Activated T-helper 1 cell treated with Interleukin-2 at 50 U/mL for 16 hours (primary cell): ENCODE measurements around the gene CELF2.

Experiments
- DNase-seq: peaks from one replicate; pipeline ENCODE4 v3.0.0-alpha.2; 2020; ENCODE audit warnings: low read depth

Gene CELF2

GRCh38 chr10:11276449-11276990 lies 258.8 kb downstream of the CELF2 start:
- DNase-seq = no peak

- no peak for DNase-seq
Observed at GRCh38 chr10:11279314-11279713, 261.6 kb downstream of the CELF2 start.

DNA sequence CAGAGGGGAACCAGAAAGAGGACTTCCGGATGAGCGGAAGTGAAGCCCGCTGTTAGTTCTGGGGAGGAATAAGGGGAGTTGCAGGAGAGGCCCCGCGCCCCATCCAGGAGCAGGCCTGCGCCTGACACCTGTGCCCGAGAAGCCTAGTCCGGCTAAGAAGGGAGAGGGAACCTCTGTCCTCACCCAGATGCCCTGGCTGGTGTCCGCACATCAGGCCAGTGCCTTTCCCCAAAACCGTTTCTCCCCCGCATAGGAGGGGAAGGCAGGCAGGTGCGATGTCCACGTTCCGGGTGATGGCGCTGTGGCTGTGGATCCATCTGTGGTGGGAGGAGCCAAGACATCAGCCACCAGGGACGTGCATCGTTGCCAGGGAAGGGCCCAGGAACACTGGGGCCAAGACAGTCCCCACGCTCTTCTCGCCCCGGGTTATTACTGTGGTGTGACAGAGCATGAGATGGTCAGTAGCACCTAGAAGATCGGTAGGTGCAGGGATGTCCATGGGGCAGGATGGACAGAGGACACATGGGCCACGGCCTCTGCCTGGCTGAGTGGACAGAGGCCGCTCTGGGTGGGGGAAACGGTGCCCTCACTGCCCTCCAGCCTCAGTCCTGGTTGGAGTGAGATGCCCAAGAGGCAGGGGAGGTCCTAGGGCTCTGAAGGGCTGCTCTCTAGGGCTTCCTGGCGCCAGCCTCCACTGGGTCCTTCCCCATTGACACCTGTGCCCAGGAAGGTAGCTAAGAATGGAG lies 262.7 kb downstream of the CELF2 start:
- DNase-seq = no peak

DNA sequence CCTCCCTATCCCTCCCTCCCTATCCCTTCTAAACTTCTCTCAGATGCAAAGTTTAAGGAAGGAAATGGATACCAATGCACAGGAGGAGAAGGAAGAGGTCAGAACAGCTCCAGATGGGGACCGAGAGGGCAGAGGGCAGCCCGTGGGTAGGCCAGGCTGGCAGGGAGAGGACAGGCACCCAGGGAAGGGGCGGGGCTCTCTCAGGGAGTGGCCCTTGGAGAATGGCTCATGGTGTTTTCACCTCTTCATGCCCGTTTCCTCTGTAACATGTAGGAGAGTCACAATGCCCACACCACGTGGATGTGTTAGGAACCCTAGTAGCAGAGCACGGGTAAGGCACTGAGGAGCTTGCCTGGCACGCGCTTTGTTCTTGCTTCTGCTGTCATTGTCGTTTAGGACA lies 264.5 kb downstream of the CELF2 start:
- no peak for DNase-seq

GRCh38 chr10:11282661-11283060 lies 265.0 kb downstream of the CELF2 start:
- DNase-seq = no peak

DNA sequence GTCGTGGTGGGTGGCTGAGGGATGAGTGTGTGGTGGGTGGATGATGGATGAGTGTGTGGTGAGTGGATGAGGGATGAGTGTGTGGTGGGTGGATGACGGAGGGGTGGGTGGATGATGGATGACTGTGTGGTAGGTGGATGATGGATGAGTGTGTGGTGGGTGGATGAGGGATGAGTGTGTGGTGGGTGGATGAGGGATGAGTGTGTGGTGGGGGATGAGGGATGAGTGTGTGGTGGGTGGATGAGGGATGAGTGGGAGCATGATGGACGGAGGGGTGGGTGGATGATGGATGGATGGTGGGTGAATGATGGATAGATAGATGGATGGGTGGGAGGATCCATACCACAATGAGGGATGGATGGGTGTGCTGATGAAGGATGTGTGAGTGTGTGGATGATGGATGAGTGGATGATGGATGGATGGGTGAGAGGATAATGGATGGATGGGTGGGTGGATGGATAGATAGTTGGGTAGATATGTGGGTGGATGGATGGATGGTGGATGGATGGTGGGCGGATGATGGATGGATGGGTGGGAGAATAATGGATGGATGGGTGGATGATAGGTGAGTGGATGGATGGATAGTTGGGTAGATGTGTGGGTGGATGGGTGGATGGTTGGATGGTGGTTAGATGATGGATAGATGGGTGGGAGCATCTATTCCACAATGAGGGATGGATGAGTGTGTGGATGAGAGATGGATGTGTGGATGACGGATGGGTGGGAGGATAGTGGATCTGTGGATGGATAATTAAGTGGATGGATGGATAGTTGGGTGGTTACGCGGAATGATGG lies 266.8 kb downstream of the CELF2 start:
- DNase-seq = no peak

GRCh38 chr10:11285171-11285570 lies 267.5 kb downstream of the CELF2 start:
- no peak for DNase-seq

DNA sequence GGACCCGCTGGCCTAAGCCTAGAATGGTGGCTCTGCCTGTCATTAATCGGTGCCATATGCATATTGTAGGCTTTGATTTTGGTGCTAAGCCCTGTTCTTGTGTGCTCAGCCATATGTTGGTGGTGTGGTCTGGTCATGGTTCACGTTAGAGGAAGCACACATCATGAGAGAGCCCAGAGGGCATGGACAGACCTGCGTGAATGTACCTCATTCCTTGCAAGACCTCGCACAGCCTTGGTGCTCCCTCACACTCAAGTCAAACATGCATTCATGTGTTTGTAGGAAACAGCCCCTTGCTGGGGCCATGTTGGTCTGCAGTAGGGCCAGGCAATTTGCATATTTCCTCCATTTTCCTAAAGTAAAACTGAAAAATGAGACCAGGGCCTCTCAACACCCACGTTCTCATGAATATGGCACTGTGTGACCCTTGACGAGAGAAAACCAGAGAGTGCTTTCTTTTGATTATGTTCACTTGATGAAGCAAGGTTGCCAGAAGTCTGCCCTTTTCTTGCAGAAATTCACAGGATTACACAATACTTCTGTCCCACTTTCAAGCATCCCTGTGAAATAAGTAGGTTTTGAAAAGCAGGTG lies 268.7 kb downstream of the CELF2 start:
- DNase-seq = no peak

GRCh38 chr10:11288302-11288701 lies 270.6 kb downstream of the CELF2 start:
- no peak for DNase-seq

- no peak for DNase-seq
Observed at GRCh38 chr10:11290156-11290890, 272.7 kb downstream of the CELF2 start.

DNA sequence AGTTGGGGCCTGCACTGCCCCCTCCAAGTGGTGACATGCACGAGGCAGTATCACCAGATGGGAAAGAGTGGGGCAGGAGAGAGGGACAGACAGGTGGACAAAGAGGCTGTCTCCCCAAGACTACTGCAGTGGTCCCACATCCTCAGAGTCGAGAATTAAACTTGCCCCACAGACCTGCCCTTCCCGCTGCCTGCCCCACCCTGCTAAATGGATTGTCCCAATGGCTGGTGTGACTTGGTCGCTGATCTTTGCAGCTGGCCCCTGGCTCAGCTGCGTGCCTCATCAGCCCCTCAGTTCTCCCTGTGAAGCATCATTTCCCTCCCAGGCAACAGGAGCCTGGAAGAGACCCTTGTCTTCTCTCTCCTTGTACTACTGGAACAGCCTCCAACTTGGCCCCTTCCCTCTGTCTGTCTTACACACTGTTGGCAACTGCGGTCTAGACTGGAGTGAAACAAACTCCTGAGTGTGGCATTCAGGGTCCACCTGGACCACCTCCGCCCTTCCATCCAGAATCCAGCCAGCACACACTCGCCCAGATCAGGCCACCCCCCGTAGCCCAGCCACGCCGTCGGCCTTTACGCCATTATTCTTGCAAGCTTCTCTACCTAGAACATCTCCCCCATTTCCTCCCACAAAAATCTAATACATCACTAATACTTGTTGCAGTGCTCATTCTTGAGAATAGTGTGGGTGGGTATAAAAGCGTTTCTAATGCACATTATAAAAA lies 275.1 kb downstream of the CELF2 start:
- DNase-seq = no peak

- no peak for DNase-seq
Observed at GRCh38 chr10:11293332-11293731, 275.7 kb downstream of the CELF2 start.

DNA sequence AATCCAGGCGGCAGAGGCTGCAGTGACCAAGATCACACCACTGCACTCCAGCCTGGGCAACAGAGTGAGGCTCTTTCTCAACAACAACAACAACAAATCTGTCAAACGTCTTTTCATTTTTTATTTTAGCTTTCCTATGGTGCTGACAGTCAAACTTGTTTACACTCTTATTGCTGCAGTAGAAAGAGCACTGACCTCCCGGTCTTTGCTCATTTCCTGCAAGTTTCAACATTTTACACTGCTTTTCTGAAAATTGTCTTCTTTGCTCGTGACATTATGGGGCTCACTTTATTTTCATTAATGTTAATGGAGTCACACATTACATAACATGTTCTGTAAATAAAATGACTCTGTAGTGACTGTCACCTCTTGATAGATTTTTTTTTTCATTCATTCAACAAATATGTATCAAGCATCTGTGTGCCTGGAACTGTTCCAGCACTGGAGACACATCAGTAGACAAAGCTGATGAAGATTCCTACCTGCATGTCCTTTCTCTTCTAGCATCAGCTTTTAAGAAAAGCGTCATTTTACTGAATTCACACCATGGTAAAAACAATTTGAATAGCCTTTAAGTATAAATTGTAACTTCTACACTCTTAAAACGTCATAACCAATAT lies 277.3 kb downstream of the CELF2 start:
- no peak for DNase-seq

DNA sequence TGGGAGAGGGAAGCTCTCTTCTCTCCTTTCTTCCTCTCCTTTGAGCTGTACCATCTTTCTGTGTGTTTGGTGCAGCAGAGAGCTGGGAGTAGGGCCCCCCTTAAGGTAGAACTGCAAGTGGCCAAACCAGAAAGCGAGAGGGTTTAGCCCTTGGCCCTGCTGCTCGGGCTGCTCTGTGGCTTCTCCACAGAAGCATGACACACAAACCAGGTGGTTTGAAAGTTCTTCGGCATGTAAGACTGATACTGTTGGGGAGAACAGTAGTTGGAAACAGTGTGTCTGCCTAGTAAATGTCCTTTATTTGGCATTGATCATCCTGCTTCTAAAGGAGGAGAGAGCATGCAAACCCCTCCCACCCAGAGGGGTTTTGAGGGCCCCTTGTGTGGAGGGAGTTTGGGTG lies 277.8 kb downstream of the CELF2 start:
- no peak for DNase-seq

DNA sequence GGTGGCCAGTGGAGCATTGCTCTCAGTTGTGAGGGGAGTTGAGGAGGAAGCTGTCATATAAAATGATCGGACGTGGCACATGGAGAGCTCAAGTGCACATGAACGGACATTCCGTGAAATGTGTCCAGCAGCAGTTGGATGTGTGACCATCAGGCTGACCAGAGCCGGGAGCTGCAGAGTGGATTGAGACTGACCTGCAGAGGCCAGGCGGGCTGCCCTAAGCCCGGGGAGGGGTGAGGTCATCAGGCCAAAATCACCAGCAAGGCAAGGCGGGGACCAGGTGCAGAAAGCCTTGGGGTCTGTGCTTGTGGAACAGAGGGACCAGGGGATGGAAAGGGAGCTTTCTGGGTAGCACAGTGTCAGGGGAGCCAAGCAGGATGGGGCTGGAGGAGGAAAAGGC lies 279.5 kb downstream of the CELF2 start:
- no peak for DNase-seq

- no peak for DNase-seq
Observed at GRCh38 chr10:11298116-11298515, 280.4 kb downstream of the CELF2 start.

GRCh38 chr10:11299125-11299524 lies 281.5 kb downstream of the CELF2 start:
- no peak for DNase-seq

DNA sequence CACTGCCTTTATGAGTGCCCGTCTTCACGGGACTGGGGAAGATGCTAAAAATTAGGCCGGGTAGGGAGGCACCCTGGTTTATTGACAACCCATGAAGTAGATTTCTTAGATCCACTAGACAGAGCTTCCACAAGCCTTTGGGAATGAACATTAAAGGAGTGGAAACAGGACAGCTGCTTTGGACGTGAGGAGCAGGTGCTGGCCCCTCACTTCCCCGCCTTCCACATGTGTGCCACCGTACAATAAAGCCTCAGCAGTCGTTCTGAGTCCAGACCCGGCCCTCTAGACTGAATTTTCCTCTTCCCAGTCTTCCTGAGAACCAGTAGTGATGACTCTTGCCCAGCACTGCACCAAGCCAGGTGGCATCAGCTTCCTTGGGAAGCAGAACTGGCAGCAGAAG lies 282.4 kb downstream of the CELF2 start:
- no peak for DNase-seq

GRCh38 chr10:11300563-11300962 lies 282.9 kb downstream of the CELF2 start:
- no peak for DNase-seq

- no peak for DNase-seq
Observed at GRCh38 chr10:11301571-11302111, 284.0 kb downstream of the CELF2 start.

DNA sequence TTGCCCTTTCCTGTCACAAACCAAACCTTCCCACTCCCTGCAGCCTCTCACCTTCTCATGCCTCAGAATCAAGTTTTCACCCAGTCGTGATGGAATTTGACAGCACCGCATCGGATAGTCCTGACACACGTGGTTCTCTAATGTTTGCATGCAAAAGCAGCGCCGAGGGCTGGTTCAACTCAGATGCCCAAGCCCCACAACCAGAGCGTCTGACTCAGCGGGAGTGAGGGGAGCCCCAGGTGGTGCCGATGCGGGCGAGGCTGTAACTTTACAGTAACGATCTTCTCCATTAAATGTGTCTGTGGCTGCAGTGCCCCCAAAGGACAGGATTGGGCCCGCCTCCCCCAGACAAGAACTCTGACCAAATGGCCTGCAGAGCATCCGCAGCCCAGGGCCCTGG lies 284.5 kb downstream of the CELF2 start:
- DNase-seq = no peak
